GM21529 (cell line): ENCODE measurements around the gene EMX1.

Source experiments
- ATAC-seq: cut with Tn5 transposase; IDR thresholded peaks from one replicate; pipeline ENCODE4 v1.9.1; 2021; ENCODE audit not compliant: unreplicated experiment

Gene EMX1

GRCh38 chr2:72942293-72942692, 25.0 kb downstream of the EMX1 start:
- ATAC-seq, result no peak

GRCh38 chr2:72942881-72943418, 25.6 kb downstream of the EMX1 start:
- no peak for ATAC-seq

- no peak for ATAC-seq
These were observed 26.4 kb downstream of the EMX1 start for GRCh38 chr2:72943540-72944395.

- ATAC-seq, result no peak
These were observed 27.6 kb downstream of the EMX1 start for GRCh38 chr2:72944804-72945449.

- ATAC-seq, result no peak
These were observed 28.2 kb downstream of the EMX1 start for GRCh38 chr2:72945450-72946019.

GRCh38 chr2:72946466-72946865, 29.1 kb downstream of the EMX1 start:
- no peak for ATAC-seq

GRCh38 chr2:72947952-72948830, 30.9 kb downstream of the EMX1 start:
- no peak for ATAC-seq

GRCh38 chr2:72949045-72949444, 31.7 kb downstream of the EMX1 start:
- ATAC-seq, result no peak

GRCh38 chr2:72949642-72950041, 32.3 kb downstream of the EMX1 start:
- no peak for ATAC-seq

- no peak for ATAC-seq
These were observed 33.4 kb downstream of the EMX1 start for GRCh38 chr2:72950558-72951255.

GRCh38 chr2:72951303-72952095, 34.2 kb downstream of the EMX1 start:
- no peak for ATAC-seq

- no peak for ATAC-seq
These were observed 34.9 kb downstream of the EMX1 start for GRCh38 chr2:72952110-72952823.

GRCh38 chr2:72952961-72953360, 35.6 kb downstream of the EMX1 start:
- no peak for ATAC-seq

GRCh38 chr2:72953528-72953927, 36.2 kb downstream of the EMX1 start:
- no peak for ATAC-seq

- no peak for ATAC-seq
These were observed 36.7 kb downstream of the EMX1 start for GRCh38 chr2:72953976-72954375.

- no peak for ATAC-seq
These were observed 37.3 kb downstream of the EMX1 start for GRCh38 chr2:72954376-72955227.

- ATAC-seq, result no peak
These were observed 38.1 kb downstream of the EMX1 start for GRCh38 chr2:72955228-72956049.
